Type B pancreatic cell (in vitro differentiated cells): Measurements from ENCODE around the gene AIRE. TPM values are rescaled to one million over a fixed set of nuclear protein-coding genes. Genes with fewer than 3 reads are reported as not detected.
"Not testable (repeated sequence)": the region's sequence is repeated elsewhere in the genome, so short reads cannot be mapped to it uniquely, and the experiment has no call there.

Source experiments
- DNase-seq: peaks from one replicate; pipeline ENCODE4 v3.0.0; 2021; ENCODE audit warnings: mixed read lengths; ENCODE audit not compliant: unreplicated experiment; ENCODE audit errors: extremely low spot score
- H3K27ac Mint-ChIP-seq: 2 replicates; pipeline ENCODE4 v1.8.0; 2021; ENCODE audit warnings: mild to moderate bottlenecking, mixed read lengths
- H3K27me3 Mint-ChIP-seq: 2 replicates; pipeline ENCODE4 v1.8.0; 2021; ENCODE audit warnings: mixed read lengths
- H3K36me3 Mint-ChIP-seq: 2 replicates; pipeline ENCODE4 v1.8.0; 2021; ENCODE audit warnings: mixed read lengths
- H3K4me1 Mint-ChIP-seq: one replicate; pipeline ENCODE4 v1.8.0; 2021; ENCODE audit warnings: mixed read lengths; ENCODE audit not compliant: unreplicated experiment
- H3K4me3 Mint-ChIP-seq: 2 replicates; pipeline ENCODE4 v1.8.0; 2021; ENCODE audit warnings: mild to moderate bottlenecking, mixed read lengths
- H3K9me3 Mint-ChIP-seq: 2 replicates; pipeline ENCODE4 v1.8.0; 2021; ENCODE audit warnings: mixed read lengths
- CTCF ChIP-seq: fragments of 200-600 bp; sonication (generic); conservative IDR thresholded peaks from 2 replicates; pipeline ENCODE4 v1.5.0; 2021; ENCODE audit warnings: antibody characterized with exemption, mild to moderate bottlenecking
- total RNA-seq: library from RNA; stranded (reverse); gene quantifications from 2 replicates; pipeline ENCODE4 v1.2.1, GENCODE V29; 2021; ENCODE audit warnings: low replicate concordance

Gene AIRE
- total RNA-seq, 1 donor from 2014 or later = not detected

- TF ChIP-seq CTCF = no peak
- Mint-ChIP-seq H3K36me3 (no peaks in the 10 kb centered on the region), H3K9me3 (no peaks in the 10 kb centered on the region), H3K27ac (no peak overlapping the region), H3K27me3 (no peaks in the 10 kb centered on the region), H3K4me3 (no peak overlapping the region), H3K4me1 (no peaks in the 10 kb centered on the region)
- DNase-seq = no peak
These were observed 10.6 kb upstream of the AIRE start for GRCh38 chr21:44275041-44275440.

- peaks cover 14% of the 10 kb centered on the region for H3K4me1 Mint-ChIP-seq
- DNase-seq = no peak
- no peak overlapping the region for H3K4me3 Mint-ChIP-seq
- H3K27me3 Mint-ChIP-seq = peaks cover 9% of the 10 kb centered on the region
- no peak overlapping the region for H3K27ac Mint-ChIP-seq
- no peaks in the 10 kb centered on the region for H3K9me3 Mint-ChIP-seq
- no peaks in the 10 kb centered on the region for H3K36me3 Mint-ChIP-seq
- TF ChIP-seq CTCF = no peak
These were observed 6.1 kb upstream of the AIRE start for GRCh38 chr21:44279354-44280260.

DNA sequence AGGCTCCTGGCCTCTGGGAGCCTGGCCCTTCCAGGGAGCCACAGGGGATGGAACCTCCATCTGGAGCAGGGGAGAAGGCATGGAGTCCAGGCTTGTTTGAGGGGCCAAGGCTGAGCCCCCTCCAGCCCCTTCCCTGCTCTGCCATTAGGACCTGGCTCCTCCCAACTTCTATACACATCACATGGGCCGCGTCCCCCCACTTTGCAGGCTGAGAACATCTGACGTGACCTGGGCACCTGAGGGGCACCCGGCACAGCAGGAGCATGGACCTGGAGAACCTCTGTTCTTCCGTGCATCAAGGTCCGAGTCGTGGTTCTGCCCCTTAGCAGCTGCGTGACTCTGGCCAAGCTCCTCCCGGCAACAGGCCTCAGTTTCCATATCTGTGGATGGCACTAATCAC, 3.9 kb upstream of the AIRE start:
- H3K4me3 Mint-ChIP-seq = no peak overlapping the region

GRCh38 chr21:44282370-44282769, 3.3 kb upstream of the AIRE start:
- no peak for DNase-seq
- TF ChIP-seq CTCF = no peak
- Mint-ChIP-seq H3K36me3 (no peaks in the 10 kb centered on the region), H3K4me3 (no peak overlapping the region), H3K27ac (no peak overlapping the region), H3K4me1 (peaks cover 14% of the 10 kb centered on the region), H3K9me3 (no peaks in the 10 kb centered on the region), H3K27me3 (peaks cover 9% of the 10 kb centered on the region)

More for the DNA sequence above, 3.9 kb upstream of the AIRE start:
- H3K27me3 Mint-ChIP-seq = peaks cover 9% of the 10 kb centered on the region
- H3K36me3 Mint-ChIP-seq = no peaks in the 10 kb centered on the region
- H3K9me3 Mint-ChIP-seq = no peaks in the 10 kb centered on the region
- no peak for TF ChIP-seq CTCF
- H3K4me1 Mint-ChIP-seq = peaks cover 14% of the 10 kb centered on the region
- H3K27ac Mint-ChIP-seq = no peak overlapping the region
- DNase-seq = no peak

GRCh38 chr21:44283211-44283785, 2.4 kb upstream of the AIRE start:
- DNase-seq, H3K9me3 Mint-ChIP-seq, H3K36me3 Mint-ChIP-seq, H3K4me3 Mint-ChIP-seq, H3K27me3 Mint-ChIP-seq: not testable (repeated sequence)
- Mint-ChIP-seq H3K4me1 (peaks cover 14% of the 10 kb centered on the region), H3K27ac (peak overlapping the region; percentile 24)

- no peak for TF ChIP-seq CTCF
- DNase-seq = no peak
- Mint-ChIP-seq H3K4me3 (no peak overlapping the region), H3K4me1 (peaks cover 14% of the 10 kb centered on the region), H3K27me3 (peaks cover 9% of the 10 kb centered on the region), H3K9me3 (no peaks in the 10 kb centered on the region), H3K36me3 (no peaks in the 10 kb centered on the region), H3K27ac (no peak overlapping the region)
These were observed 1.7 kb upstream of the AIRE start for GRCh38 chr21:44283948-44284347.
